Body of pancreas (tissue), 4 donors: ENCODE data around the gene EAF1. TPM values are rescaled to one million over a fixed set of nuclear protein-coding genes. Genes with fewer than 3 reads are reported as not detected.

Source experiments
- ATAC-seq: fragments of 150-250 bp; one replicate; pipeline ENCODE4 v1.9.1; 2016
- DNase-seq, 4 donors: peaks; one replicate each; pipeline ENCODE4 v3.0.0-alpha.2; 2019
- H3K27ac ChIP-seq, 4 donors: fragments of 200-600 bp; sonication (generic); 1 replicate in 3 of 4; 2 replicates in 1 of 4; pipeline versions ENCODE4 v1.5.1 to v1.6.1; 2016 to 2019; ENCODE audit warnings: mild to moderate bottlenecking in 1 of 4, mixed read lengths in 1 of 4, moderate library complexity in 1 of 4
- H3K27me3 ChIP-seq, 2 donors: fragments of 200-600 bp; sonication (generic); one replicate each; pipeline ENCODE4 v1.6.0; 2016; ENCODE audit warnings: mild to moderate bottlenecking in 1 of 2
- H3K36me3 ChIP-seq, 2 donors: fragments of 200-600 bp; sonication (generic); replicated peaks in 1 of 2; 2 replicates each; pipeline ENCODE4 v1.5.1; 2016; ENCODE audit warnings: low read depth in 2 of 2; ENCODE audit not compliant: insufficient read depth in 1 of 2
- H3K4me1 ChIP-seq: fragments of 200-600 bp; sonication (generic); one replicate; pipeline ENCODE4 v1.6.0; 2016
- H3K4me3 ChIP-seq, 2 donors: fragments of 200-600 bp; sonication (generic); 1 replicate in 1 of 2; 2 replicates in 1 of 2; pipeline ENCODE4 v1.5.1; 2016 to 2019
- H3K9me3 ChIP-seq, 3 donors: fragments of 200-600 bp; sonication (generic); 1 replicate in 2 of 3; 2 replicates in 1 of 3; pipeline ENCODE4 v1.5.1; 2016
- POLR2A ChIP-seq, 3 donors: fragments of 450-650 bp; IDR thresholded peaks; one replicate each; pipeline ENCODE4 v1.6.1; 2016; ENCODE audit warnings: antibody characterized with exemption in 3 of 3, mild to moderate bottlenecking in 2 of 3
- WGBS, 2 donors: methylation state at CpG; one replicate each; pipeline ENCODE4 v1.1.5; 2017; 5-methylcytosine and 5-hydroxymethylcytosine counted together
- intact Hi-C: fragments of 100-400 bp; cut with DNase I; formaldehyde crosslinking; loops from one replicate; pipeline ENCODE4 v1.15.1; 2023
- total RNA-seq, 2 donors: library from RNA; depleted of rRNA; stranded (reverse); fragments of >200 nt; gene quantifications; one replicate each; pipeline ENCODE4 v1.1.0, GENCODE V29; 2016
- TF ChIP-seq, protein P1 (sequence below), 7 experiments: fragments of 450-650 bp in 4 of 7; fragments of 200-600 bp in 3 of 7; sonication (generic) in 3 of 7; IDR thresholded peaks; one replicate each; pipeline ENCODE4 v1.5.1; 2016 to 2019; ENCODE audit warnings: antibody characterized with exemption in 7 of 7

EAF1 gene
- total RNA-seq, 2 donors from 2014 or later, result 9.1 to 12.9 TPM

DNA sequence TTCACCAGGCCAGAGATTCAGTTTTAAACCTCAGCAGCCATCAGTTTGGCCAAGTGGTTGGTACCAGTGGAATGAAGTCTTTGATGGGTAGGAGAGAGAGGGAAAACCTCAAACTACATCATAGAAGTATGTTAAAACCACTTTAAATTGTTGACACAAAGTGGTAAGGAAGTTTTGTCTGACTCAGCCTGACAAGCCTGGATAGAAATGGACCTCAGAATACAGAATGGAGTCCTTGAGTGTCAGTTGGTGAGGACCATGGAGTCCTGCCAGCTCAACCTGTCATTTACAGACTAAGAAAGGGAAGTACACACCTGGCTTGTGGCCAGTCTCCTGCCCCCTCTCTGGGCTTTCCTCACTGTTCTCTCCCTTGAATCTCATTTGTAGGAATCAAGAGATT lies 12.1 kb downstream of the EAF1 start:
- intact Hi-C loops, result loop anchor here (10.0 kb wide), 1 partner anchor 125 kb away; no protein-coding TSS in a partner anchor
- peak in 1 of 4 donors; percentile 17 for DNase-seq
- no peaks in the 10 kb centered on the region for H3K4me1 ChIP-seq
- no peak overlapping the region for H3K27ac ChIP-seq
- no peaks in the 10 kb centered on the region for H3K27me3 ChIP-seq
- H3K4me3 ChIP-seq, result no peak overlapping the region
- H3K36me3 ChIP-seq, result peaks cover 3 to 16% of the 10 kb centered on the region in 2 donors
- H3K9me3 ChIP-seq, result no peaks in the 10 kb centered on the region
- ATAC-seq, result no peak
- TF ChIP-seq, protein P1, sequence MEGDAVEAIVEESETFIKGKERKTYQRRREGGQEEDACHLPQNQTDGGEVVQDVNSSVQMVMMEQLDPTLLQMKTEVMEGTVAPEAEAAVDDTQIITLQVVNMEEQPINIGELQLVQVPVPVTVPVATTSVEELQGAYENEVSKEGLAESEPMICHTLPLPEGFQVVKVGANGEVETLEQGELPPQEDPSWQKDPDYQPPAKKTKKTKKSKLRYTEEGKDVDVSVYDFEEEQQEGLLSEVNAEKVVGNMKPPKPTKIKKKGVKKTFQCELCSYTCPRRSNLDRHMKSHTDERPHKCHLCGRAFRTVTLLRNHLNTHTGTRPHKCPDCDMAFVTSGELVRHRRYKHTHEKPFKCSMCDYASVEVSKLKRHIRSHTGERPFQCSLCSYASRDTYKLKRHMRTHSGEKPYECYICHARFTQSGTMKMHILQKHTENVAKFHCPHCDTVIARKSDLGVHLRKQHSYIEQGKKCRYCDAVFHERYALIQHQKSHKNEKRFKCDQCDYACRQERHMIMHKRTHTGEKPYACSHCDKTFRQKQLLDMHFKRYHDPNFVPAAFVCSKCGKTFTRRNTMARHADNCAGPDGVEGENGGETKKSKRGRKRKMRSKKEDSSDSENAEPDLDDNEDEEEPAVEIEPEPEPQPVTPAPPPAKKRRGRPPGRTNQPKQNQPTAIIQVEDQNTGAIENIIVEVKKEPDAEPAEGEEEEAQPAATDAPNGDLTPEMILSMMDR (IDR thresholded peaks at IDR 0.05), result no peak
- TF ChIP-seq POLR2A (IDR thresholded peaks at IDR 0.05), result no peak

DNA sequence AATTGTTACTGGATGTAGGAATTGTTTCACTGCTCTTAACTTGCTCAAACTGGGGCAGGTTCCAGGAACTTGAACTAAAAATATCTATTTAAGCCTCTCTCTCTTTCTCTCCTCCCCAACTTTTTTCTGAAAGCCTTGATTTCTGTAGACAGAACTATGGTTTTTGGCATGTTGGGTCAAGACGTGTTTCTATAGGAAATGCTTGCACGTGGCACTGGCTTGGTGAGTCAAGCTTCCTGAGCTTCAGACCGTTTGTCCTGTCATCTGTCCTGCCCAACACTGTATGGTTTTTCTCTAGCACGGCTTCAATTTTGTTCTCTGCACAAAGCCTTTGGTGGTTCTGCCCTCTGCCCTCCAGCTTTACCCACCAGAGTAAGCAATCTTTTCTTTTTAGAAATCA lies 13.5 kb downstream of the EAF1 start:
- WGBS, 2 donors, result 80 to 92% methylated on average over 4 of the region's 4 CpGs
- Histone ChIP-seq H3K4me1 (no peaks in the 10 kb centered on the region), H3K36me3 (peaks cover 3 to 12% of the 10 kb centered on the region in 2 donors), H3K4me3 (no peak overlapping the region), H3K27ac (no peak overlapping the region), H3K27me3 (no peaks in the 10 kb centered on the region), H3K9me3 (no peaks in the 10 kb centered on the region)
- ATAC-seq (no peak), DNase-seq (no peak)
- no peak for TF ChIP-seq POLR2A (IDR thresholded peaks at IDR 0.05)
- TF ChIP-seq, protein P1 (IDR thresholded peaks at IDR 0.05), result no peak
- intact Hi-C loops, result no loop called here

DNA sequence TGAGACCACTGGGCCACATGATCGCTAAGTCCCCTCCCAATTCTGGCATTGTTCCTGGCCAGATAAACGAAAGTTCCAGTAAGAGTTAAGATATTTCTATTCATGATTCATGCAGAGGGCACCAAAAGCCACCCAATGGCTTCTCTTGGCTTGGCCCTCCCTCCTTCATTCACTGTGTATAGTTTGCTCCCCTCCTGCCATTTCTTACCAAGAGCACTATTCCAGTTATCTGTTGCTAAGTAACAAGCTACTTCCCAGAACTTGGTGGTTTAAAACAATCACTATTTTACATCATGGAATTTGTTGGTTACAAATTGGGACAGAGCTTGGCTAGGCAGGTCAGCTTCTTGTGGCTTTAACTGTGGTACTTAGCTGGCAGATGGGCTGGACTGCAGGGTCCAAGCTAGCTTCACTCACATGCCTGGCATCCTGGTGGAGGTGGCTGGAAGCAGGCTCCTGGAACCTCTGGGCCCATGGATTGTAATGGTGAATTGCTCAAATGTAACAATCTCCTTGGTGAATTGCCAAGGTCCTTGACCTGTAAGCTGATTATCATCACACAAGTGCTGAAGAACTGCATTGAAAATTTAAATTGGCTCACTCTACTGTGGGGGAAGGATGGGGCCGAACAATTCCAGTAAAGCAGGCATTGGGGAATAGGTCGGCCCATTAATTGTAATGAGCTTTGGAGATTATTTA lies 16.6 kb downstream of the EAF1 start:
- intact Hi-C loops, result no loop called here

DNA sequence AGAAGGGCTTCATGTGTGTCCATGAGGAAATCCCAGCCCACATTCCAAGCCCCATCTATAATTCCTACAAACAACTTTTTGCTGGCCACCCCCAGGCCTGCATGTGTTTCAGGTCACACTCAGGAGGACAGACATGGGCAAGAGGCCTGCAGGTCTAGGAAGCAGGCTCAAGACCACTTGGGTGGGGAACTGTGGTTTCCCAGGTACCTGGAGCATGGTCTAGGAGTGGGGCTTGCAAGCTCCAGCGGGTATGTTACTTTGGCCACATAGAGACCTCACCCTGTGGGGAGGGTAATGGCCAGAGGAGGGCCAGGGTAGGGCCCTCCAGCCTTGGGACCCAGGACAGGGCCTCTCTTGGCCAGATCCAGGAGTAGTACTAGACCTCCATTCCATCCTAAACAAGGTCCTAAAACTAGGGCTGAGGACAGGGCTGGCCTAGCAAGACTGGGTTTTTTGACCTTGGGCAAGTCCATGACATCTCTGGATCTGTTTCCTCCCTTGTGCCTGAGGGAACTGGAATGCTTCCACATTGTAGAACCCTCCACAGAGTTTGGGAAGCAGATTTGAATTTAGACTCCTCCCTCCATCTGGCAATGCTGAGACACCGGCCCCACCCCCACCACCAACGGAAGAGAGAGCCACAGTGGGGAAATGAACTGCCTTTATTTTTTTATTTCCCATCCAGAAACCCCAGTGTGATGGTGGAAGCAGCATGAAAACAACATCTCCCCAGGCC lies 22.3 kb downstream of the EAF1 start:
- intact Hi-C loops, result no loop called here
- WGBS, 2 donors, result 77 to 82% methylated on average over 2 to 3 of the region's 3 CpGs
- Histone ChIP-seq H3K4me3 (no peak overlapping the region), H3K36me3 (no peaks in the 10 kb centered on the region), H3K9me3 (no peaks in the 10 kb centered on the region), H3K4me1 (no peaks in the 10 kb centered on the region), H3K27ac (no peak overlapping the region), H3K27me3 (no peaks in the 10 kb centered on the region)
- TF ChIP-seq POLR2A (IDR thresholded peaks at IDR 0.05), result no peak
- TF ChIP-seq, protein P1 (IDR thresholded peaks at IDR 0.05), result no peak
- DNase-seq, result no peak
- no peak for ATAC-seq

More for the DNA sequence above, 16.6 kb downstream of the EAF1 start:
- H3K27me3 ChIP-seq, result no peaks in the 10 kb centered on the region
- peak; percentile 15 for ATAC-seq
- 67 to 78% methylated on average over 4 of the region's 4 CpGs for WGBS, 2 donors
- no peak overlapping the region for H3K4me3 ChIP-seq
- H3K4me1 ChIP-seq, result no peaks in the 10 kb centered on the region
- DNase-seq, result no peak
- no peaks in the 10 kb centered on the region for H3K9me3 ChIP-seq
- H3K36me3 ChIP-seq, result peaks cover 3 to 9% of the 10 kb centered on the region in 2 donors
- no peak overlapping the region for H3K27ac ChIP-seq
- TF ChIP-seq POLR2A (IDR thresholded peaks at IDR 0.05), result no peak
- TF ChIP-seq, protein P1 (IDR thresholded peaks at IDR 0.05), result no peak
